Spleen (tissue), 11 donors: Measurements from ENCODE around the gene KIF18B. TPM values are rescaled to one million over a fixed set of nuclear protein-coding genes. Genes with fewer than 3 reads are reported as not detected.

Source experiments
- DNase-seq: peaks from one replicate; pipeline ENCODE4 v3.0.0-alpha.2; 2020
- H3K27ac ChIP-seq, 8 donors: fragments of 200-600 bp; sonication (generic) in 7 of 8; 1 replicate in 4 of 8; 2 replicates in 4 of 8; pipeline versions ENCODE4 v1.5.0 to v1.8.0; 2016 to 2021; ENCODE audit warnings: inconsistent platforms in 4 of 8, mild to moderate bottlenecking in 4 of 8, moderate library complexity in 1 of 8
- H3K27me3 ChIP-seq, 7 donors: fragments of 200-600 bp; sonication (generic) in 6 of 7; replicated peaks in 1 of 7; 1 replicate in 4 of 7; 2 replicates in 3 of 7; pipeline versions ENCODE4 v1.5.0 to v1.8.0; 2016 to 2021; ENCODE audit warnings: inconsistent platforms in 3 of 7, mild to moderate bottlenecking in 1 of 7
- H3K36me3 ChIP-seq, 6 donors: fragments of 200-600 bp; sonication (generic) in 5 of 6; 1 replicate in 4 of 6; 2 replicates in 2 of 6; pipeline versions ENCODE4 v1.5.0 to v1.8.0; 2016 to 2021; ENCODE audit warnings: inconsistent platforms in 2 of 6
- H3K4me1 ChIP-seq, 6 donors: fragments of 200-600 bp; sonication (generic) in 5 of 6; 1 replicate in 3 of 6; 2 replicates in 3 of 6; pipeline versions ENCODE4 v1.5.0 to v1.8.0; 2016 to 2021; ENCODE audit warnings: inconsistent platforms in 3 of 6
- H3K4me3 ChIP-seq, 8 donors: fragments of 200-600 bp; sonication (generic) in 7 of 8; 1 replicate in 4 of 8; 2 replicates in 4 of 8; pipeline versions ENCODE4 v1.5.0 to v1.8.0; 2016 to 2021; ENCODE audit warnings: inconsistent platforms in 4 of 8, mild to moderate bottlenecking in 4 of 8, moderate library complexity in 2 of 8
- H3K9me3 ChIP-seq, 8 donors: fragments of 200-600 bp; sonication (generic) in 7 of 8; 1 replicate in 4 of 8; 2 replicates in 4 of 8; pipeline versions ENCODE4 v1.5.0 to v1.8.0; 2016 to 2021; ENCODE audit warnings: inconsistent platforms in 4 of 8
- POLR2A ChIP-seq, 3 donors: fragments of 450-650 bp; IDR thresholded peaks; one replicate each; pipeline ENCODE4 v1.5.1; 2017; ENCODE audit warnings: antibody characterized with exemption in 3 of 3, mild to moderate bottlenecking in 1 of 3
- POLR2AphosphoS5 ChIP-seq, 3 donors: sonication (generic); formaldehyde crosslinking; IDR thresholded peaks; one replicate each; pipeline ENCODE4 v1.5.1; 2017; ENCODE audit warnings: antibody characterized with exemption in 3 of 3
- WGBS, 5 donors: extraction: QIAGEN DNeasy Blood & Tissue Kit in 3 of 5; methylation state at CpG; one replicate each; pipeline versions ENCODE4 v1.1.5 to v1.1.7; 2013 to 2018; 5-methylcytosine and 5-hydroxymethylcytosine counted together
- intact Hi-C: fragments of 100-400 bp; cut with DNase I; formaldehyde crosslinking; loops from one replicate; pipeline ENCODE4 v1.15.0; 2023; ENCODE audit warnings: low total_unique reads
- polyA plus RNA-seq, 3 donors: library from polyadenylated mRNA; stranded (reverse); fragments of 200-250 nt; gene quantifications; one replicate each; pipeline ENCODE4 v1.2.1, GENCODE V29; 2013
- total RNA-seq, 7 donors: library from RNA; depleted of rRNA in 3 of 7; stranded (reverse); fragments of >200 nt in 3 of 7; fragmentation: NEBNext Ultra II Directional in 4 of 7; extraction: Animal tissue kit (Norgen Biotek cat#: 25700) in 4 of 7; gene quantifications; one replicate each; pipeline versions ENCODE4 v1.1.0 to v1.2.1, GENCODE V29; 2016 to 2021
- TF ChIP-seq, protein P1 (sequence below), 11 experiments: fragments of 200-600 bp in 7 of 11; fragments of 450-650 bp in 4 of 11; sonication (generic) in 4 of 11; IDR thresholded peaks in 8 of 11; conservative IDR thresholded peaks in 3 of 11; 1 replicate in 7 of 11; 2 replicates in 4 of 11; pipeline versions ENCODE4 v1.4.0 to v1.8.0; 2016 to 2021; ENCODE audit warnings: antibody characterized with exemption in 11 of 11, inconsistent platforms in 4 of 11, mild to moderate bottlenecking in 1 of 11
- donor health status: healthy with polysubstance abuse.
- donor health status: DM: no; HTN: no; CAD: no; lungs with moderate emphysema.
- donor health status: DM: no; HTN: no; CAD: no.
- donor health status: Bipolar disorder and iron deficiency.
- donor health status: healthy.
- donor health status: DM: no; HTN: no; CAD: no.
- donor health status: DM: yes; HTN: yes; CAD: no.

The KIF18B gene
- total and polyA plus RNA-seq, 10 donors: 0.26 to 5.8 (median 1.9) TPM

GRCh38 chr17:44968225-44969143 is 20.9 kb upstream of the KIF18B start, which contains the start of gene C1QL1:
Gene C1QL1 (minus strand): TSS chr17:44968303. CDS start chr17:44968048, 255 bp downstream.
- intact Hi-C loops: loop anchor here (5.0 kb wide), 1 partner anchor 49 kb away; no protein-coding TSS in a partner anchor
- H3K36me3 ChIP-seq: no peaks in the 10 kb centered on the region
- peak within 1 kb of the TSS; percentile 12 to 68 (median 39) for H3K4me3 ChIP-seq
- WGBS, 5 donors: 1 to 4% (median 3%) methylated on average over 48 to 81 of the region's 81 CpGs
- H3K4me1 ChIP-seq: peaks cover 19 to 53% (median 38%) of the 10 kb centered on the region in 6 donors
- H3K9me3 ChIP-seq: no peaks in the 10 kb centered on the region
- TF ChIP-seq POLR2AphosphoS5 (IDR thresholded peaks at IDR 0.05) (peak in 2 of 3 donors; percentile 25 to 38), POLR2A (IDR thresholded peaks at IDR 0.05) (no peak)
- TF ChIP-seq, protein P1, sequence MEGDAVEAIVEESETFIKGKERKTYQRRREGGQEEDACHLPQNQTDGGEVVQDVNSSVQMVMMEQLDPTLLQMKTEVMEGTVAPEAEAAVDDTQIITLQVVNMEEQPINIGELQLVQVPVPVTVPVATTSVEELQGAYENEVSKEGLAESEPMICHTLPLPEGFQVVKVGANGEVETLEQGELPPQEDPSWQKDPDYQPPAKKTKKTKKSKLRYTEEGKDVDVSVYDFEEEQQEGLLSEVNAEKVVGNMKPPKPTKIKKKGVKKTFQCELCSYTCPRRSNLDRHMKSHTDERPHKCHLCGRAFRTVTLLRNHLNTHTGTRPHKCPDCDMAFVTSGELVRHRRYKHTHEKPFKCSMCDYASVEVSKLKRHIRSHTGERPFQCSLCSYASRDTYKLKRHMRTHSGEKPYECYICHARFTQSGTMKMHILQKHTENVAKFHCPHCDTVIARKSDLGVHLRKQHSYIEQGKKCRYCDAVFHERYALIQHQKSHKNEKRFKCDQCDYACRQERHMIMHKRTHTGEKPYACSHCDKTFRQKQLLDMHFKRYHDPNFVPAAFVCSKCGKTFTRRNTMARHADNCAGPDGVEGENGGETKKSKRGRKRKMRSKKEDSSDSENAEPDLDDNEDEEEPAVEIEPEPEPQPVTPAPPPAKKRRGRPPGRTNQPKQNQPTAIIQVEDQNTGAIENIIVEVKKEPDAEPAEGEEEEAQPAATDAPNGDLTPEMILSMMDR (IDR thresholded peaks at IDR 0.05 in 8 of 11, conservative IDR thresholded peaks at IDR 0.05 in 3 of 11): peak in 1 of 11 experiments; percentile 12
- peaks cover 4 to 100% (median 63%) of the 10 kb centered on the region in 7 donors for H3K27me3 ChIP-seq
- H3K27ac ChIP-seq: no peak within 1 kb of the TSS
- DNase-seq: peak; percentile 94

DNA sequence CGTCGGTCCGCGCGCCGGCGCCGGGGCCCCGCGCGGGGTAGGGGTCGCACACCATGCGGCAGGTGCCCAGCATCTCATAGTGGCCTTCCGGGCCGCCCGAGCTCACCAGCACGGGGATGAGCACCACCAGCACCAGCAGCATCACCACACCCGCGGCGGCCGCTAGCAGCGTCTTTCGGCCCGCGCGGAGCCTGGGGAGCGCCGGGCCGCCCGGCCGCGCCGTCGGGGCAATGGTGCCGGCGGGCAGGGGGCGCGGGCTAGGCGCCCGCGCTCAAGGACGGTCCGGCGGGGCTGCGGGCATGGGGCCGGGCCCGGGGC is 20.3 kb upstream of the KIF18B start:
- H3K4me1 ChIP-seq: peaks cover 19 to 53% (median 38%) of the 10 kb centered on the region in 6 donors
- peak overlapping the region in 5 of 8 donors; percentile 16 to 68 (median 39) for H3K4me3 ChIP-seq
- intact Hi-C loops: loop anchor here (5.0 kb wide), 1 partner anchor 49 kb away; no protein-coding TSS in a partner anchor
- 1 to 3% (median 2%) methylated on average over 21 to 47 of the region's 47 CpGs; no CpG with 5 or more reads in 1 of the 5 donors for WGBS, 5 donors
- TF ChIP-seq POLR2AphosphoS5 (IDR thresholded peaks at IDR 0.05) (no peak), POLR2A (IDR thresholded peaks at IDR 0.05) (no peak)
- TF ChIP-seq, protein P1 (IDR thresholded peaks at IDR 0.05 in 8 of 11, conservative IDR thresholded peaks at IDR 0.05 in 3 of 11): no peak
- no peaks in the 10 kb centered on the region for H3K36me3 ChIP-seq
- H3K27ac ChIP-seq: no peak overlapping the region
- DNase-seq: no peak
- peaks cover 4 to 100% (median 65%) of the 10 kb centered on the region in 7 donors for H3K27me3 ChIP-seq
- no peaks in the 10 kb centered on the region for H3K9me3 ChIP-seq

DNA sequence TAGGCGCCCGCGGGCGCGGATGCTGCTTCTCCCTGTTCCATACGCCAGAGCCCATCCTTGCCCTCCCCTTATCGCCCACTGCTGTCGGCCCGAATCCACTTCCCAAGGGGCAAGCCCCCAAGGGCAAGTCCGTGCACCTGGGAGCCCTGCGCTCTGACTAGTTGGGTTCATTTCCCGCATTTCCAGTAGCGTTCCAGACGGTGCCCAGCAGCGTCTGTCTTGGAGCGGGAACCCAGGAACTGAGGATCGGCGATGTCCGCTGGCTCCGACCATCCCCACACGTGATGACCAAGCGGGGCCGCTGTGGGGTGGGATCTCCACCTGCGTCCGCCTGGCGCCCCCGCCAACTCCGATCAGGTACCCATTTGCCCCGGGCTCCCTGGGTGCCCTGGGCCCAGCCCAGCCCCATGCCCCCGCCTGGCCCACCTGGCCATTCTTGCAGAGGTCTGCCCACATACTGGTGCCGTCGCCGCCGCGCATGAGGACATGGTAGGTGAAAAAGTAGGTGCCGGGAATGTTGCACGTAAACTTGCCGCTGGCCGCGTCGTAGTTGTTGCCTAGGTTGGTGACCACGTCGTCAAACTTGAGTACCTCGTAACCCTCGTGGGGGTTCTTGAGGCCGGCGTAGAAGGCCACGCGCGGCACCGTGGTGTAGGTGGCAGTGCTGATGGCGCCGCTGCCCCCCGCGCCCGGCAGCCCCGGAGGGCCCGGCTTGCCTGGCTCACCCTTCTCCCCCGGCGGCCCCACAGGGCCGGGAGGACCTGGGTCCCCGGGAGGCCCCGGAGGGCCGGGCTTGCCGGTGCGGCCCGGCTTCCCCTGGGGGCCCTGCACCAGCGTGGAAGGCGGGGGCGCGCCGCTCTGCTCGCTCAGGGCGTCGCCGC is 19.7 kb upstream of the KIF18B start:
- Histone ChIP-seq H3K27me3 (peaks cover 4 to 100% (median 65%) of the 10 kb centered on the region in 7 donors), H3K4me1 (peaks cover 19 to 53% (median 38%) of the 10 kb centered on the region in 6 donors), H3K36me3 (no peaks in the 10 kb centered on the region), H3K27ac (no peak overlapping the region), H3K4me3 (peak overlapping the region in 5 of 8 donors; percentile 16 to 68 (median 39)), H3K9me3 (no peaks in the 10 kb centered on the region)
- intact Hi-C loops: loop anchor here (5.0 kb wide), 1 partner anchor 50 kb away; no protein-coding TSS in a partner anchor
- TF ChIP-seq POLR2AphosphoS5 (IDR thresholded peaks at IDR 0.05) (no peak), POLR2A (IDR thresholded peaks at IDR 0.05) (no peak)
- TF ChIP-seq, protein P1 (IDR thresholded peaks at IDR 0.05 in 8 of 11, conservative IDR thresholded peaks at IDR 0.05 in 3 of 11): no peak
- WGBS, 5 donors: 6 to 15% (median 7%) methylated on average over 16 to 76 of the region's 76 CpGs
- no peak for DNase-seq
